ELF-1 (cell line): ENCODE data around the gene ZNF574.

Experiments
- DNase-seq: peaks from one replicate; pipeline ENCODE4 v3.0.0-alpha.2; 2016; ENCODE audit warnings: low read depth, low spot score

Gene ZNF574

GRCh38 chr19:42079886-42080763 lies 4.2 kb downstream of the ZNF574 start:
- no peak for DNase-seq

- DNase-seq = no peak
These were observed 4.9 kb downstream of the ZNF574 start for GRCh38 chr19:42080764-42081375.

GRCh38 chr19:42081584-42082203 lies 5.7 kb downstream of the ZNF574 start:
- no peak for DNase-seq

- DNase-seq = no peak
These were observed 7.6 kb downstream of the ZNF574 start for GRCh38 chr19:42083537-42083936.

- DNase-seq = no peak
These were observed 10.3 kb downstream of the ZNF574 start for GRCh38 chr19:42086188-42086736.

- peak; percentile 14 for DNase-seq
These were observed 11.0 kb downstream of the ZNF574 start for GRCh38 chr19:42086770-42087550.

GRCh38 chr19:42088471-42089190 lies 12.7 kb downstream of the ZNF574 start:
- DNase-seq = no peak

- no peak for DNase-seq
These were observed 13.3 kb downstream of the ZNF574 start for GRCh38 chr19:42089191-42089750.

GRCh38 chr19:42089772-42090171 lies 13.8 kb downstream of the ZNF574 start:
- DNase-seq = no peak

- DNase-seq = no peak
These were observed 14.7 kb downstream of the ZNF574 start for GRCh38 chr19:42090672-42091071.

GRCh38 chr19:42091300-42091699 lies 15.3 kb downstream of the ZNF574 start:
- no peak for DNase-seq

GRCh38 chr19:42091742-42092141 lies 15.8 kb downstream of the ZNF574 start:
- no peak for DNase-seq

GRCh38 chr19:42092350-42092749 lies 16.4 kb downstream of the ZNF574 start:
- DNase-seq = peak; percentile 28

- no peak for DNase-seq
These were observed 17.5 kb downstream of the ZNF574 start for GRCh38 chr19:42093505-42093904.

- DNase-seq = no peak
These were observed 18.0 kb downstream of the ZNF574 start for GRCh38 chr19:42093926-42094325.

- peak; percentile 17 for DNase-seq
These were observed 19.3 kb downstream of the ZNF574 start for GRCh38 chr19:42095142-42095813.

- DNase-seq = peak; percentile 79
These were observed 19.9 kb downstream of the ZNF574 start for GRCh38 chr19:42095814-42096230.

- DNase-seq = no peak
These were observed 20.4 kb downstream of the ZNF574 start for GRCh38 chr19:42096255-42096837.

- DNase-seq = no peak
These were observed 21.5 kb downstream of the ZNF574 start for GRCh38 chr19:42097461-42097860.

- peak; percentile 17 for DNase-seq
These were observed 22.8 kb downstream of the ZNF574 start for GRCh38 chr19:42098781-42099180.
